Astrocyte of the cerebellum (primary cell): ENCODE results near the gene EPHB3.

Source experiments
- DNase-seq: peaks from one replicate; pipeline ENCODE4 v3.0.0-alpha.2; 2011; ENCODE audit warnings: low read depth
- H3K4me3 ChIP-seq: 2 replicates; pipeline ENCODE4 v1.5.1; 2011; ENCODE audit warnings: mild to moderate bottlenecking, low read depth, low read length, moderate library complexity
- CTCF ChIP-seq: IDR thresholded peaks from 2 replicates; pipeline ENCODE4 v1.5.1; 2012; ENCODE audit warnings: low read length, low read depth, moderate library complexity, mild to moderate bottlenecking; ENCODE audit errors: missing control alignments
- in situ Hi-C: cut with HindIII; loops from 2 replicates; pipeline ENCODE4 v1.10.0; 2017; ENCODE audit warnings: low sequenced_read_pairs

Gene EPHB3

GRCh38 chr3:184562878-184563560 is 1.4 kb downstream of the EPHB3 start:
- in situ Hi-C loops, result no loop called here
- DNase-seq, result no peak
- TF ChIP-seq CTCF, result no peak
- peak overlapping the region; percentile 49 for H3K4me3 ChIP-seq

- H3K4me3 ChIP-seq, result peak overlapping the region; percentile 49
- no peak for TF ChIP-seq CTCF
- no peak for DNase-seq
- in situ Hi-C loops, result no loop called here
Measured at GRCh38 chr3:184563561-184563925, 2.0 kb downstream of the EPHB3 start.

- in situ Hi-C loops, result no loop called here
- H3K4me3 ChIP-seq, result no peak overlapping the region
- DNase-seq, result no peak
- TF ChIP-seq CTCF, result no peak
Measured at GRCh38 chr3:184563941-184564684, 2.5 kb downstream of the EPHB3 start.

- no peak for DNase-seq
- in situ Hi-C loops, result no loop called here
- TF ChIP-seq CTCF, result no peak
- H3K4me3 ChIP-seq, result no peak overlapping the region
Measured at GRCh38 chr3:184564685-184565385, 3.2 kb downstream of the EPHB3 start.

- peak; percentile 62 for DNase-seq
- TF ChIP-seq CTCF, result no peak
- H3K4me3 ChIP-seq, result no peak overlapping the region
- in situ Hi-C loops, result no loop called here
Measured at GRCh38 chr3:184565421-184566211, 4.0 kb downstream of the EPHB3 start.
